Panc1 (cell line): ENCODE results near the gene POU4F2. TPM values are rescaled to one million over a fixed set of nuclear protein-coding genes. Genes with fewer than 3 reads are reported as not detected.
A peak's percentile ranks its signal among the peaks of the same experiment; 100 is the strongest.

Experiments used
- ATAC-seq: fragments of 200-7000 bp; cut with Tn5 transposase; 2 replicates; pipeline ENCODE4 v1.9.1; 2020; ENCODE audit warnings: mild to moderate bottlenecking, moderate library complexity
- BruUV-seq: library from RNA; stranded (reverse); fragments of 400-500 nt; replicated peaks from 2 replicates; lab custom pipeline; 2021; lab: Mats Ljungman, UMichigan
- CTCF ChIA-PET: fragments of 300-600 bp; sonication (Branson Sonifier 250); formaldehyde crosslinking; loops from one replicate; lab custom pipeline; 2022; ENCODE audit warnings: antibody characterized with exemption; lab: Charles Lee
- POLR2A ChIA-PET: fragments of 300-600 bp; sonication (Branson Sonifier 250); formaldehyde crosslinking; loops from one replicate; lab custom pipeline; 2022; ENCODE audit warnings: antibody characterized with exemption; lab: Charles Lee
- DNase-seq: peaks from one replicate; pipeline ENCODE4 v3.0.0-alpha.2; 2010; ENCODE audit warnings: low read depth, low spot score
- H3K27ac ChIP-seq: 2 replicates; pipeline ENCODE4 v1.5.1; 2011; ENCODE audit warnings: mild to moderate bottlenecking, low read length, inconsistent platforms
- H3K27me3 ChIP-seq: fragments of 200-500 bp; sonication (Bioruptor generic); 2 replicates; pipeline ENCODE4 v1.6.0; 2014; ENCODE audit warnings: low read length, inconsistent platforms; ENCODE audit not compliant: control insufficient read depth, insufficient read depth
- H3K36me3 ChIP-seq: fragments of 200-500 bp; sonication (Bioruptor generic); 2 replicates; pipeline ENCODE4 v1.5.1; 2014; ENCODE audit warnings: inconsistent platforms, mild to moderate bottlenecking, low read length, moderate library complexity; ENCODE audit not compliant: control insufficient read depth, insufficient read depth
- H3K4me1 ChIP-seq: 2 replicates; pipeline ENCODE4 v1.5.1; 2011; ENCODE audit warnings: inconsistent platforms, mild to moderate bottlenecking, low read length, moderate library complexity; ENCODE audit not compliant: control insufficient read depth, insufficient read depth
- H3K4me3 ChIP-seq, 2 experiments: 2 replicates each; pipeline ENCODE4 v1.5.1; 2011 to 2012; ENCODE audit warnings: low read depth in 2 of 2, low read length in 2 of 2, mild to moderate bottlenecking in 2 of 2, inconsistent platforms in 1 of 2, moderate library complexity in 1 of 2
- H3K9me3 ChIP-seq: fragments of 200-500 bp; sonication (Bioruptor generic); 2 replicates; pipeline ENCODE4 v1.5.1; 2014; ENCODE audit warnings: low read depth, mild to moderate bottlenecking, inconsistent platforms, low read length, moderate library complexity; ENCODE audit not compliant: control insufficient read depth, insufficient read depth
- CTCF ChIP-seq: fragments of 450-650 bp; IDR thresholded peaks from 2 replicates; pipeline ENCODE4 v1.5.1; 2017; ENCODE audit warnings: mild to moderate bottlenecking
- POLR2AphosphoS5 ChIP-seq: IDR thresholded peaks from 2 replicates; pipeline ENCODE4 v1.6.1; 2012; ENCODE audit warnings: mild to moderate bottlenecking, low read depth, low read length, moderate library complexity
- REST ChIP-seq, 2 experiments: IDR thresholded peaks; 2 replicates each; pipeline ENCODE4 v1.6.1; 2011 to 2012; ENCODE audit warnings: low read depth in 2 of 2, control low read depth in 1 of 2, low read length in 1 of 2, mild to moderate bottlenecking in 1 of 2, moderate library complexity in 1 of 2; ENCODE audit not compliant: insufficient read depth in 1 of 2
- SIN3A ChIP-seq: IDR thresholded peaks from 2 replicates; pipeline ENCODE4 v1.6.1; 2012; ENCODE audit warnings: low read depth, mild to moderate bottlenecking, low read length, moderate library complexity, borderline replicate concordance; ENCODE audit not compliant: insufficient read depth
- TCF7L2 ChIP-seq: IDR thresholded peaks from 2 replicates; pipeline ENCODE4 v1.6.1; 2011; ENCODE audit warnings: mild to moderate bottlenecking, low read depth, low read length, inconsistent platforms
- in situ Hi-C: cut with HindIII; loops from 2 replicates; pipeline ENCODE4 v1.10.0; 2016; ENCODE audit warnings: low sequenced_read_pairs, low pct_unique_long_range_greater_than_20kb
- intact Hi-C: fragments of 100-400 bp; cut with micrococcal nuclease; formaldehyde crosslinking; loops from one replicate; pipeline ENCODE4 v1.10.0; 2022; ENCODE audit not compliant: unreplicated experiment
- total RNA-seq: library from RNA; stranded (reverse); gene quantifications from one replicate; pipeline ENCODE4 v1.2.1, GENCODE V29; 2021; ENCODE audit not compliant: unreplicated experiment

The POU4F2 gene
- total RNA-seq, 1 experiment from 2014 or later: not detected

- no peak overlapping the region for H3K27ac ChIP-seq
- H3K4me1 ChIP-seq: no peaks in the 10 kb centered on the region
- DNase-seq (no peak), ATAC-seq (no peak)
- H3K36me3 ChIP-seq: no peaks in the 10 kb centered on the region
- ChIA-PET POLR2A (no interaction called here), CTCF (no interaction called here)
- H3K4me3 ChIP-seq: no peak overlapping the region
- intact Hi-C loops (no loop called here), in situ Hi-C loops (no loop called here)
- no peaks in the 10 kb centered on the region; the same call in 1 of the 2 replicates for H3K27me3 ChIP-seq
- no peaks in the 10 kb centered on the region for H3K9me3 ChIP-seq
- BruUV-seq: no TSS peak
- TF ChIP-seq POLR2AphosphoS5 (no peak), SIN3A (no peak), CTCF (no peak), TCF7L2 (no peak), REST (IDR thresholded peaks at IDR 0.05; ENCODE audit: insufficient read depth in 1 of 2, low read depth in 2 of 2, low read length in 1 of 2) (no peak)
These were observed 3.1 kb downstream of the POU4F2 start for GRCh38 chr4:146641762-146642161.

GRCh38 chr4:146643812-146644401 is 5.2 kb downstream of the POU4F2 start:
- Histone ChIP-seq H3K36me3 (no peaks in the 10 kb centered on the region), H3K4me1 (no peaks in the 10 kb centered on the region), H3K4me3 (no peak overlapping the region), H3K27ac (no peak overlapping the region), H3K9me3 (no peaks in the 10 kb centered on the region), H3K27me3 (no peaks in the 10 kb centered on the region; the same call in 1 of the 2 replicates)
- ATAC-seq (no peak), DNase-seq (no peak)
- no peak for TF ChIP-seq POLR2AphosphoS5
- no peak for TF ChIP-seq TCF7L2
- TF ChIP-seq REST (IDR thresholded peaks at IDR 0.05; ENCODE audit: insufficient read depth in 1 of 2, low read depth in 2 of 2, low read length in 1 of 2): peak; percentile 73 to 85
- TF ChIP-seq SIN3A: no peak
- TF ChIP-seq CTCF: no peak
- BruUV-seq: no TSS peak
- CTCF ChIA-PET: no interaction called here
- POLR2A ChIA-PET: no interaction called here
- intact Hi-C loops (no loop called here), in situ Hi-C loops (no loop called here)
